GM12878 (cell line): ENCODE measurements around the gene OGA.

ENCODE experiments used
- CBX3 ChIP-seq: fragments of 200-600 bp; sonication (generic); IDR thresholded peaks from 2 replicates; pipeline ENCODE4 v1.6.1; 2016; ENCODE audit warnings: low read depth, borderline replicate concordance
- ESRRA ChIP-seq: IDR thresholded peaks from 2 replicates; pipeline ENCODE4 v1.6.1; 2012; ENCODE audit warnings: mild to moderate bottlenecking, low read length, improper control_type of control experiment
- EZH2 ChIP-seq: IDR thresholded peaks from 2 replicates; pipeline ENCODE4 v1.6.1; 2012; ENCODE audit warnings: low read depth, mild to moderate bottlenecking, control low read depth, inconsistent platforms, low read length, borderline replicate concordance; ENCODE audit not compliant: control insufficient read depth
- SRF ChIP-seq, 2 experiments: IDR thresholded peaks; 2 replicates each; pipeline ENCODE4 v1.6.1; 2011; ENCODE audit warnings: low read depth in 2 of 2, low read length in 2 of 2, mild to moderate bottlenecking in 1 of 2, moderate library complexity in 1 of 2

GRCh38 chr10:101780818-101781654 lies 37.2 kb downstream of the OGA start:
- TF ChIP-seq CBX3, result no peak
- TF ChIP-seq ESRRA, result no peak
- TF ChIP-seq EZH2, result no peak
- no peak for TF ChIP-seq SRF (IDR thresholded peaks at IDR 0.05; ENCODE audit: low read depth in 2 of 2, low read length in 2 of 2)
